HG02885 (cell line): ENCODE results near the gene EPHA2.

ENCODE experiments used
- ATAC-seq: cut with Tn5 transposase; IDR thresholded peaks from one replicate; pipeline ENCODE4 v1.9.1; 2021; ENCODE audit warnings: mild to moderate bottlenecking; ENCODE audit not compliant: unreplicated experiment, poor library complexity

Gene EPHA2

DNA sequence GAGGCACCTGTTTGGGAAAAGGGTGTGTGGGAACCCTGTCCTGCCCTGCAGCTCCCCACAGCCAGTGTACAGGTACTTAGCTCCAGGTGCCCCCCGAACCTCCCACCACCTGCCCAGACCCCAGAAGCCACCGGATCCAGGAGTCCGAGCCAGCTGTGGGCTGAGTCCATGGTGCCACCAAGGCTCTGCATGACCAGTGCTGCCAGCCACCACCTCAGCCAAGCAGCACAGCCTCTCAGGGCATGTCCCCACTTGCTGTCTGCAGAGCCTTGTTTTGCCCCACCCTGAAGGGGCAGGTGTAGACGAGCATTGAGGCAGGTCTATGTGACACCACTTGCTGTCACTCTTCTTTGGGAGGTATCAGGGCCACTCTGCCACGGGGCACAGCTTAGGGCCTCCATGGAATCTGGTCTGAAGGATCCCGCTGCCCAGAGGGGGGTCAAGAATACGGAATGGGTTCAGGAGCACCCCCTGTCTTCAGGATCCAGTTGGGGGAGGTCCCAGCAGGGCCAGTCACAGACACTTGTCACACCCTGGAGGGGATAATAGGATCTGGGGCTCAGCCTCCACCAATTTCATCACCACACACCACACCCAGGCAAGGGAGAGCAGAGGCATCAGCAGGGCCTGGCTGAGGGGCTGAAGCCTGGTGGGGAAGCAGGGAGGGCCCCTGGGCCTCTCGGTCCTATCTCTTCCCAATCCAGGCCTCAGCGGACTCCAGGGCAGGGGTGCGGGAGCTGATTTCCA, 28.9 kb upstream of the EPHA2 start:
- no peak for ATAC-seq

DNA sequence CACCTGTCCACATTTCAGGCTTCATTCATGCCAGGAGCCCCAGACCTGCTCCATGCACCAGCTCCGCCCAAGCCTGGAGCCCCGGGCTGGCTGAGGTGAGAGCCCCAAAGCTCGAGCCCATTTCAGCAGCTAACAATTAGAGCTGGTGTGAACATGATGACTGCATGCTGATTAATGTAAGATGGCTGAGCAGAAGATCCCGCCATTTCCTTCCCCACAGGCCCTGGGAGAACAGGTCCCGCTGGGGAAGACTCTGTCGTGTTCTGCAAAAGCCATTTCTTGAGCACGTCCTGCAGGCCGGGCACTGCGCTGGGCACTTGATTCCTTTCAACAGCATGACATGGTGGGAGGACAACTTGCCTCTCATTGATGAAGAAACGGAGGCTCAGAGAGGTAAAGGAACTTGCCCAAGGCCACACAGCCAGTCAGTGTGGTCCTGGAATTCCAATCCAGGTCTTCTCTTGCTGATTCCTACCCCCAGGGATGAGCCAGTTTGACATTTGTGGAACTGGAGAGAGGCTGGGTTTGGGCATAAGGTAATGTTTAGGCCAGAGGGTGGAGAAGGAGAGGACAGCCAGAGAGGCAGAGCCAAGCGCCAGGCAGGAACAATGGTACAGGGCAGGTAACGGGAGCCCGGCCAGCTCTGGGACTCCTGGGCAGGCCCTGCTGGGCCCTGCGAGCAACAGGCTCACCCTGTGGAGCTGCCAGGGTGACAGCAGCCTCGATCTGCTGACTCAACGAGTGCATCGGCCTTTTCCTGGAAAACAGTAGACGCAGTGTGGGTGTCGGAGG, 28.1 kb upstream of the EPHA2 start:
- no peak for ATAC-seq

DNA sequence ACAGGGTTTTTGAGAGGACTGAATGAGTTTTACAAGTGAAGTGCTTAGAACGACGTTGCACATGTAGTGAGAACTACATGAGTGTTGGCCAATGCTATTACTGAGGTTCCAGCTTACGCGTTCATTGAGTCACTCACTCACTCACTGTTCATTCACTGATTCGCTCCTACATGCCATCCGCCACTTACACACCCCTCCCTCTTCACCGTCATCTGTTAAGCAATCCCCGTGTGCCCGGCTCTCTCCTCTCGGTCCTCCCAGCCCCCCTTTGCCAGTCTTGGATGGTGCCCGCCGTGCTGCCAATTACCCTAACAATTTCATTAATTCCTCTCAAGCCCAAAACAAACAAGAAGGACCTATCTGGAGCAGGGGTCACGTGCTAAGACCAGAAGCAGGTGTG, 27.3 kb upstream of the EPHA2 start:
- ATAC-seq: no peak

DNA sequence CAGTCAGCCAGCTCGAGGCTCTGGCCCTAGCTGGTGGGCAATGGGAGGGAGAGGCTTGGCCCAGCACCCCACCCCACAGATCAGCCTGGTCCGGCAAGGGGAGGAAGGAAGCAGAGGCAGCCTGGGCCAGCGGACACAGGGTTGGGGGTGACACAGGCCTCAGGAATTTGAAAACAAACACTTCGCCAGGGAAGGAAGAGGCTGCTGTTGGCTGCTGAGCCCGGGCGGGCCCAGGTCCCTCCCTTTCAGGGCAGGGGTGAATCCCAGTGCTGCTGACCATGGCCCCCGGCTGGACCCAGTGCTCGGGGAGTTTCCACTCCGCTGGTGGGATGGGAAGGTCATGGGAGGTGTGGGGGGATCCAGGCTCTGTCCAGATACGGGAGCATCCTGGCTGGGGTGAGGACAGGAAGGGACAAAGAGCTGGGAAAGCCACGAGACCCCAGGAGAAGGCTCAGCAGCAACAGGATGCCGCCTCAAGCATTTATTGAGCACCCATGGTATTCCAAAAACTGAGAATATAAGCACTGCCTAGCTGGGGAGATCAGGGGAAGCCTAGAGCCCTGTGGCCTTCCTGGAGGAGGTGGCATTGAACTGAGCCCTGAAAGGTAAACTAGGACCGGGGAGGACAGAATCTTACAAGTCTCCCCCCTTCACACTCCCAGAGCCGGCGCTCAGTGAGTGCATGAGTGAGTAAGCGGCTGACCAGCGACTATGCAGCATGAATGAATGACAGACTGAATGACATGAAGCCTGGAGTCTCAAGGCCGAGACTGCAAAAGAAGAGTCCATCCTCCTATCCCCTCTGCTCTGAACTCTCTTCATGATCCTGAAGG, 26.2 kb upstream of the EPHA2 start:
- ATAC-seq: no peak

DNA sequence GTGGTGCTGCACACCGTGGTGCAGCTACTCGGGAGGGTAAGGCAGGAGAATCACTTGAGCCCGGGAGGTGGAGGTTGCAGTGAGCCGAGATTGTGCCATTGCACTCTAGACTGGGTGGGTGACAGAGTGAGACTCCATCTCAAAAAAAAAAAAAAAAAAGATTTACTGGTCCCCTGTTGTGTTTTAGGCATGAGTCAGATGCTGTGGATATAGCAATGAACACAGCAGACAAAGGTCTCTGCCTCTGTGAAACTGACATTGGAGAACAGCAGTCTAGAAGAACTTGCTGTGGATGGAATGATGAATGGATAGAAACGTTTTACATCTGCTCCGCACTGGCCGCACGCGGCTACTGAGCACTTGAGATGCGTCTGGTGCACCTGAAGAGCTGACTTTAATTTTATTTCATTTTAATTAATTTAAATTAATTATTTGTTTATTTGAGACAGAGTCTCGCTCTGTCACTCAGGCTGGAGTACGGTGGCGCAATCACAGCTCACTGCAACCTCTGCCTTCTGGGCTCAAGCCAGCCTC, 24.5 kb upstream of the EPHA2 start:
- no peak for ATAC-seq

DNA sequence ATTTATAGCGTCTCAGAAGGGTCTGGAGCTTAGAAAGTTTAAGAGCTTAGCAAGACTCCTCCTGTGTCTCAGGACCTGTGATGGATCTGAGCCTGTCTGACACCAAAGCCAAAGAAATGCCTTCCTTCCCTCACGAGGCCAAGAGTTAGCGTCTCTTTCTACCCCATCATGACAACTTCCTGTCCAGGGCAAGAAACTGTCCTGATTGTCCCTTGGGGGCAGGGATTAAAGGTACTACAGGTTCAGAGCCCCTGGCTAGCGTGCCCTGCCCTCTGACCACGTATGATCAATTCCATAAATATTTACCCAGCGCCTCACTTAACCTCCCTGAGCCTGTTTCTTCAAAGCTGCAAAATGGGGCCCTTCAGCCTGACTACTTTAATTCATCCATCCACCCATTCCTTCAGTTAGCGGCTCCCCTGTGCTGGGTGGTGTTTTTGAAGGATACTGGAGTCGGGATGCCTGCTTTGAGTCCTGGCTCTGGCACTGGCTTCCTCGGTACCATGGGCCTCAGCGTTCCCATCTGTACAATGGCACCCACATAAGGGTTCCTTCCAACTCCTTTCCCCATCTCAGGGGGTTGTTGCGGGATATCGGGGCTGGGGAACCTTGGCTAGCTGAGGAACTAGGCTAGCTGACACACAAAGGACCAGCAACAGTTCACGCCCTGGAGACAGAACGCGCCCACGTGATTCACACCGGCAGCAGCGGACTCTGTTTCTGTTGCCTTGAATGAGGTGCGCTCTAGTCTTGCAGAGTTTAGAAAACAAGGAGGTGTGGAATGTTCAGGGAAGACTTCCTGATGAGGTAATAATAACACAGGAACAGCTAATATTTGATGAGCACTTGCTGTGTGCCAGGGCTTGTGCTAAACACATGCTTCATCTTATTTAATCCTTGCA, 23.0 kb upstream of the EPHA2 start:
- no peak for ATAC-seq

DNA sequence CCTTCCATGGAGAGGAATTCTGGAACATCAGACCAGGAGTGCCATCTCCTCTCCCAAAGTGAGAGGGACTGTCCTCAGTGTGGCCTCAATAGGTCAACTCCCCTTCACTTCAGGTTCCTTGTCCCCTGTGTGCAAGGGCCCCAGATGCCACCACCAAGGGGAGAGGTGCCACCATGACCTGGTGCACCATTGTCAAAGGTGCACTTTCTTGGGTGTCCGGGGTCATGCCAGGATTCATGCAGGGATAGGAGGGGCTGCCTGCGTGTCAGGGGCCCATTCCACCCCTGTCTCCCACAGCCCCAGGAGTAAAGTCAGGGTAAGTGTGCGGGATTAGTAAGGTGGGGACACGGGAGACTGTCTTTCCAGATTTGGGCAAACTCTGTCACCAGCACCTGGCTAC, 21.4 kb upstream of the EPHA2 start:
- ATAC-seq: no peak

DNA sequence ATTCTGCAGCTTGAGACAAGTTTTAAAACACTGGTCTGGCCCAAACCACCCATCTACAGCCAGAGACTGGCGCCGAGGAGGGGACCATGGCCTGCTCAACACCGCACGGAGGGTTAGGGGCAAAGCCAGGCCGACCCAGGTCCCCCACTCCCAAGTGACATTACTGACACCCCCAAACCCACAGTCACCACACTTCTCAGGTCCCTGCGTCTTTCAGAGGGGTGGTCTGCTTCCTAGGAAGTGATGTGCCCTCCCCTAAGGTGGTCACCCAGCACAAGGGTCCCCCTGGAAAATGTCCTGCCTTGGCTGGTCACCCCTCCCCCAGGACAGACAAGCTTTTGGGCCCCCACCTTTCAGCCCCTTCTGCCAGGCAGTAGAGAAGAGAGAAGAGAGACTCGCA, 20.8 kb upstream of the EPHA2 start:
- no peak for ATAC-seq

DNA sequence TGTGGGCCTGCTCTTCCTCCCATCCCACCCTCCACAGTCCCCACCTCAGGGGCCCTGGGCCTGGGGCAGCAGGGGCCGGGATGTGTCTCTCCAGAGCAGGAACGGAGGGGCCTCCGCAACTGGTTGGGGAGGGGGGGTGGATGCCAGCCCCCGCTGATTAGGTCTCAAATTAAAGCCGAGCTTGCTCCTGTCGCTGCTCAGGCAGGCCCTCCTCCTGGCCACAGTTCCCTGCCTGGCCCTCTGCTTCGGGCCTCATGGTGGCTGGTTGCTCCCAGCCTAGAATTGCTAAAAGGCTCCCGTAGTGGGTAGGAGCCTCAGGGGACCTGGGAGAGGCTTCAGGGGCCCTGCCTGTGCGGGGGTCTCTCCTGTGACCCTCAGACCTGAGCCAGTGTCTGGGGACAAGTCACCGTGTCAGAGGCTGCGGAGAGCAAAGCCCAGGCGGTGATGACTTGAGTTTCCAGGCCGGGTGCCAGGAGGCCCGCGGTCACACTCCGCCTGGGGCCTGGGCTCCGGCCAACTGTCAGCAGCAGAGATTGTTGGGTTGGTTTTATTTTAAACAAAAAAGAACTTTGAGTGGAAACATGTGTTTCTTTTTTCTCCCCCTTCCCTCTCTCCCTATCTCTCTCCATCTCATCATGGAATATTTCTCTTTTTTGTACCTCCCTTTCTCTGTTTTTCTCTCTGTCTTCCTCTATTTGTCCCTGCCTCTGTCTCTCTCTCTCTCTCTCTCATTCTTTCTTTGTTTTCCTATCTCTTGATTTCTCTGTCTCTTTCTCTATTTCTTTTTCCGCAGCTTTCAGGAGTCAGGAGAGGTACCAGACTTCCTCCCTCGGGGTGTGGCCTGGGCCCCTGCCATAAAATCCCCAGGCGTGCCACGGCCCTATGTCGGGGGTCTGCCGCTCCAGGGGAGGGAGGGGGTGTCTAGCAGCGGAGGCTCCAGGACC, 20.0 kb upstream of the EPHA2 start:
- ATAC-seq: no peak

DNA sequence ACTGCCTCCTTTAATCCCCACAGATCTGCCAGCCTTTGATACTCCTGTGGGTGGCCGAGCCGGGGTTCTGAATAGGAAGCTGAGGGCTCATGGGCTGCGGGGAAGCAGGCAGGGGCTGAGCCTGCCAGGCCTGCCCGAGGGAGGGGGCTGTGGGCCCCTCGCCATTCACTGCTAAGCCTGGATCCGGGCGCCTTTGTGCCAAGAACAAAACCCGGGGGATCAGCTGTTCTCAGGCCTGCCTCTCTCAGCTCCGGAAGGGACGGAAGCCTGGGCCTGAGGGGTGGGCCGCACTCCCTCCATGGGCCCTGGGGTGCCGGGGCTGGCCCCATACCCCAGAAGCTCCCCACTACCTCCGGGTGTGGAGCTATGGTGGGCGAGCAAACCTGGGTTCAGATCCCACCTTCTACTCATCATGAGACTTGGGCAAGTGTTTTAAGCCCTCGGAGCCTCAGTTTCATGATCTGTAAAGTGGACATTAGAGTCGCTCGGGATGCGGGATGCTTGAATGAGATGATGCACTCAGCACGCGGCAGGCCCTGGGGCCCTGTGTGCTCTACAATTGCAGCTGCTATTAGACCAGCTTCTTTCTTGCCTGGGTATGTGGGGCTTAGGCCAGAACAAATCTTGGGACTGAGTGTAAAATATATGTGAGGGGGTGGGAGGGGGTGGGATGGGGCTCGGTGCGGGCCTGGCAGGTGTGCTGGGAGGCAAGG, 19.2 kb upstream of the EPHA2 start:
- no peak for ATAC-seq

DNA sequence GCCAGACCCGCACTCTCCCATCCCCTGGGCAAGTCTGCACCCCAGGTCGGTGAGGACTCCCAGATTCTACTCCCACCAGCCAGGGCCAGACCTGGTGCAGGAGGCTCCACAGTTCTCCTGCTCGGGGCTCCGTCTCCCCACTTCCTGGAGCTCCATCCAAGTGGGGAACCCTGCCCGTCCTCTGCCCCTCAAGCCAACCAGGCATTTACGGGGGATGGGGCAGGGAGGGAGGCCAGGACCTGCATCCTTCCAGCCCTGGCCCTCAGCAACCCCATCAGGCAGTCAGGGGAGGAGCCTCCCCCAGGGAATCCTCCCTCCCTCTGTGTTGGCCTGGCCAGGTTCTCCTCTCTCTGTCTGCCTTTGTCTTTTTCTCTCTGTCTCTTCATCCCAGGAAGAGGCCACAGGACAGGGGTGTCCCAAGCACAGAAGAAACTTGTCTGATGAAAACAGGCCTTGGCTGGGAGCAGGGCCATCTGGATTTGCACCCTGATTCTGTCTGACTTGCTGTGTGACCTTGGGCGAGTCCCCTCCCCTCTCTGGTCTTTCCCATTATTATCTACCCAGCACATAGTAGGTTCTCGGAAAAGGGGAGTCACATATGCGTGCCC, 18.5 kb upstream of the EPHA2 start:
- no peak for ATAC-seq

DNA sequence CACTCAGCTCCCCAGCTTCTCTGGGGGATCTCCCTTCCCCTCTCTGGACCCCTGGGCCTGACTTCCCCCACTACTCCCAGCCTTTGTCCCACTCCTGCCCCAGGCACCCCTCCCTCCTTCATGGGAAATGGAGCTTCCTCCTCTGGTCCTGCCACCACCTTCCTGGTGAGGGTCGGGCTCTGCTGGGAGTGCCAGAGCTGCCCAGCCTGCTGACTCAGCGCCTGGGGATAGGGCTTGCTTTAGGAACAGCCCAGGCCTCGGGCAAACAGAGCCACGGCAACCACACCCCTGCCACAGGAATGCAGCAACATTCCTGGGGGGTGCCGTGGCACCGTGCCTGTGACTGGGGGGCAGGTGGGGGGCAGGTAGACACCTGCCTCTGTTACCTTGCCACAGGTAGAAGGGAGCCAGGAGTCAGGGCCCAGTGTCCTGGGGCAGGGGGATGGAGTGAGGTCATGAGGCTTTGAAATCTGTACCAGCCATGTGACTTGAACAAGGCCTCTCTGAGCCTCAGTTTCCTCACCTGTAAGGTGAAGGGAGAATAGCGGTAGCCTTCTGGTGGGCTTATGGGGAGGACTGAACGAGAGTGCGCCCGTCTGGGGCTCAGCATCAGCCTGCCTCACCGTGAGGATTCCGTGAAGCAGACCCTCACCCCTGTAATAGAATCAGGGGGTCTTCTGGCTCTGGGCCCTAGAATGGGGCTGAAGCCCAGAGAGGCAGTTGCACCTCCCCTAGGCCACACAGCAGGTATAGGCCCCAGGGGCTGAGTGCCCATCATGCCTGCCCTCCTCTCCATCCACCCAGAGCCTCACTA, 17.8 kb upstream of the EPHA2 start:
- no peak for ATAC-seq

DNA sequence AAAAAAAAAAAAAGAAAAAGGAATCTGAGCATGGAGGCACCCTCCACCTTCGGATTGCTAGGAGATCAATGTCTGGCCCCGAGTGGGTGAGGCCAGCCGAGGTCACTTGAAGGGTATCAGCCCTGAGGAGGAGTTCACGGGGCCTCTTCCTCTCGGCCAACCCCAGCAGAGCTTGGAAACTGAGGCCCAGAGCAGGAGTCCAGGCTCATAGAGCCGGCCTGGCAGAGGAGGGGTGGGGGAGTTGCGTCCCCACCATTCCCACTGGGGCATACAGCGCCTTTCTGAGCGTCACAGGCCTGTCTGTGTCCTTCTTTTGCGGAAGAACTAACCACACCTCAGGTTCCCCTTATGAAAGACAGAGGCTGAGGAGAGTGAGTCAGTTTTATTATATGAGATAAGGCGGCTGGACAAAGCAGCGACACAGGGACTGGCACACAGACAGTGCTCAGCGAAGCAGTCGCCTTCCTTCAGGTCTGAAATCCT, 17.1 kb upstream of the EPHA2 start:
- ATAC-seq: no peak

DNA sequence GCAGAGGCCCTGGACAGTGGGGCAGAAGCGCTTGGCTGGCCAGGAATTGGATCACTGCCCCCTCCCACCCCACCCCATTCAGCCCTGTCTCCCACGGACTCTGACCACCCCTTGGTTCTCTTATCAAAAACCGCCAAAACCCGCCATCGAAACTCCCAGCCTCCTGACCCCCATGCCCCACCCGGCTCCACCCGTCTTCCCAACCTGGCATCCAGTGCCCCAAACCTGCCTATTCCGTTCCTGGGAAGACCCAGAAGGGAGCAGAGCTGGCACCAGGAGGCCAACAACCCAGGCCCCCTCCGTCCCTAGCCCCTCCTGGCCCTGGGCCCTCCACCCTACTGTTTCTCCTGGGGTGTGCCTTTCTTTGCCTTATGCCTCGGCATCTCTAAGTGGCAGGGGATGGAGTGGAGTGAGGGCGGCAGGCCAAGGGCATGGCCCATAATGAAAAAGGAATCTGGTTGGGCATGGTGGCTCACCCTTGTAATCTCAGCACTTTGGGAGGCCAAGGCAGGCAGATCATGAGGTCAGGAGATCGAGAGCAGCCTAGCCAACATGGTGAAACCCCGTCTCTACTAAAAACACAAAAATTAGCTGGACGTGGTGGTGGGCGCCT, 16.5 kb upstream of the EPHA2 start:
- ATAC-seq: no peak

DNA sequence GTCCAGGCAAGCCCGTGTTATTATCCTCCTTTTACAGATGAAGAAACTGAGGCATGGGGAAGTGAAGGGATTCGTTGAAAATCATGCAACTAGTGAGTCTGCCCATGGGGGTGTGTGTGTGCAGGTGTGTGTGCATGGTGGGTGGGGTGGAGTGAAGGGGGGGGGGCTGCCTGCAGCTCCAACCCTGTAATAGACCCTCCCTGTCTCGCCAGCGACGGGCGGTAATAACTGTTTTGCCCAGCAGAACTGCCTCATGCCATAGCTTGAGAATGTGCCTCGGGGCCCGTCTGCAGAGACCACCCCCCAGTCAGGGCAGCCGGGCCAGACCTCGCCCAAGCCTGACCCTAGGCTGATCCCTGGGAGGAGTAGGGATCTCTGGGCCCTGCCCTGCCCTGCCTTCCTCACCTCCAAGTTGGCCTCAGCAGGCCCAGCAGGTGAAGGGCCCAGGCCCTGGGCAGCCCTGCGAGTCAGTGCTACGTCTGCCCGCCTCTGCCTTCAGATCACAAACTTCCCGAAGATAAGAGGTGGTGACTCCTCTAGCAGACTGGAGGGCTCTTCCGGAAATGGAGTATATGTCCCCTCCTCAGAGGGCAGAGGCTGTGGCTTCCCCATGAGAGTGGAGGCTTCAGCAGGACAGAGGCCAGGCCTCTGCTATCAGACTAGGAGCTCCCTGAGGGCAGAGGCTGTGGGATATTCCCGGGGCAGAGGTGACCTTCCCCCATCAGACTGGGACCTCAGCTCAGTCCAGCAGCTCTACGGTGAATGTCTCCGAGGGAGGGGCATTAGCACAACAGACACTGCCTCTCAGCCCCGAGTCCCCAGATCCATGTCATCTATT, 15.7 kb upstream of the EPHA2 start:
- ATAC-seq: no peak
